HG03135 (cell line): ENCODE data around the gene GRIN1.

Source experiments
- ATAC-seq: cut with Tn5 transposase; IDR thresholded peaks from one replicate; pipeline ENCODE4 v1.9.1; 2021; ENCODE audit warnings: mild to moderate bottlenecking, moderate library complexity; ENCODE audit not compliant: unreplicated experiment

The GRIN1 gene

GRCh38 chr9:137205126-137206069 is 66.4 kb downstream of the GRIN1 start, which contains the start of the genes NDOR1 and TMEM203:
Gene NDOR1, plus strand, starts transcription at chr9:137205700. Its CDS starts 78 bp downstream, at chr9:137205778.
Gene TMEM203, minus strand, starts transcription at chr9:137205648. Its CDS starts 234 bp downstream, at chr9:137205414.
- ATAC-seq = peak; percentile 40

- no peak for ATAC-seq
Observed at GRCh38 chr9:137206602-137207001, 67.6 kb downstream of the GRIN1 start.

- ATAC-seq = no peak
Observed at GRCh38 chr9:137211532-137211931, 72.6 kb downstream of the GRIN1 start.

- no peak for ATAC-seq
Observed at GRCh38 chr9:137212520-137212919, 73.6 kb downstream of the GRIN1 start.

- ATAC-seq = no peak
Observed at GRCh38 chr9:137213160-137214060, 74.5 kb downstream of the GRIN1 start.

GRCh38 chr9:137214620-137215019 is 75.7 kb downstream of the GRIN1 start:
- ATAC-seq = no peak

GRCh38 chr9:137215196-137215986 is 76.4 kb downstream of the GRIN1 start:
- ATAC-seq = no peak

GRCh38 chr9:137216188-137216965 is 77.4 kb downstream of the GRIN1 start:
- no peak for ATAC-seq

- ATAC-seq = no peak
Observed at GRCh38 chr9:137217276-137218211, 78.6 kb downstream of the GRIN1 start.

- ATAC-seq = no peak
Observed at GRCh38 chr9:137218212-137218753, 79.3 kb downstream of the GRIN1 start.
